HepG2 (cell line): ENCODE results near the gene KTN1. TPM values are rescaled to one million over a fixed set of nuclear protein-coding genes. Genes with fewer than 3 reads are reported as not detected.

Source experiments
- KDM3A ChIP-seq: IDR thresholded peaks from 2 replicates; pipeline ENCODE4 v1.6.1; 2018; ENCODE audit warnings: low read depth, missing compliant biosample characterization
- KDM6A ChIP-seq: IDR thresholded peaks from 2 replicates; pipeline ENCODE4 v1.6.1; 2016; ENCODE audit warnings: low read depth
- PITX1 ChIP-seq: sonication (generic); formaldehyde crosslinking; IDR thresholded peaks from 2 replicates; pipeline ENCODE4 v1.5.1; 2020; ENCODE audit warnings: mild to moderate bottlenecking, missing genetic modification reagents
- SP2 ChIP-seq: sonication (generic); formaldehyde crosslinking; IDR thresholded peaks from 2 replicates; pipeline ENCODE4 v1.5.1; 2020; ENCODE audit warnings: mild to moderate bottlenecking, missing genetic modification reagents
- SYNCRIP ChIP-seq: fragments of 200-400 bp; formaldehyde crosslinking; IDR thresholded peaks from 2 replicates; pipeline ENCODE4 v1.6.1; 2018; ENCODE audit warnings: mild to moderate bottlenecking, low read depth, low read length; ENCODE audit not compliant: insufficient read depth
- WIZ ChIP-seq: sonication (generic); formaldehyde crosslinking; IDR thresholded peaks from 2 replicates; pipeline ENCODE4 v1.5.1; 2020; ENCODE audit warnings: mild to moderate bottlenecking, missing genetic modification reagents
- XBP1 ChIP-seq: sonication (generic); formaldehyde crosslinking; IDR thresholded peaks from 2 replicates; pipeline ENCODE4 v1.5.0; 2020; ENCODE audit warnings: missing genetic modification reagents
- polyA plus RNA-seq, 8 experiments: library from polyadenylated mRNA; depleted of rRNA in 3 of 8; stranded (reverse) in 7 of 8; unstranded in 1 of 8; fragments of >200 nt; fragmentation: Illumina TruSeq in 4 of 8; extraction: Trizol in 4 of 8; gene quantifications; 2 replicates each; pipeline versions ENCODE4 v1.2.1 to v1.2.3, GENCODE V29; 2011 to 2016; ENCODE audit warnings: low read depth in 4 of 8, missing spikeins in 1 of 8, mixed read lengths in 1 of 8; ENCODE audit not compliant: insufficient read depth in 1 of 8
- total RNA-seq, 5 experiments: library from RNA; depleted of rRNA; stranded (reverse); fragments of >200 nt; fragmentation: Illumina TruSeq; extraction: Trizol; gene quantifications; 2 replicates each; pipeline ENCODE4 v1.2.3, GENCODE V29; 2016; ENCODE audit warnings: low read depth in 1 of 5
- TF ChIP-seq, protein P1 (sequence below): sonication (generic); formaldehyde crosslinking; IDR thresholded peaks from 2 replicates; pipeline ENCODE4 v1.4.0; 2020; ENCODE audit warnings: mild to moderate bottlenecking, missing genetic modification reagents
- TF ChIP-seq, protein P2 (sequence below): sonication (generic); formaldehyde crosslinking; IDR thresholded peaks from 2 replicates; pipeline ENCODE4 v1.5.1; 2020; ENCODE audit warnings: mild to moderate bottlenecking, missing genetic modification reagents, moderate library complexity

The KTN1 gene
- total and polyA plus RNA-seq, 2 of the 13 experiments (the other 11 are each of a cell fraction or from before 2014, with no cell fraction given) = 60.6 to 169 TPM

DNA sequence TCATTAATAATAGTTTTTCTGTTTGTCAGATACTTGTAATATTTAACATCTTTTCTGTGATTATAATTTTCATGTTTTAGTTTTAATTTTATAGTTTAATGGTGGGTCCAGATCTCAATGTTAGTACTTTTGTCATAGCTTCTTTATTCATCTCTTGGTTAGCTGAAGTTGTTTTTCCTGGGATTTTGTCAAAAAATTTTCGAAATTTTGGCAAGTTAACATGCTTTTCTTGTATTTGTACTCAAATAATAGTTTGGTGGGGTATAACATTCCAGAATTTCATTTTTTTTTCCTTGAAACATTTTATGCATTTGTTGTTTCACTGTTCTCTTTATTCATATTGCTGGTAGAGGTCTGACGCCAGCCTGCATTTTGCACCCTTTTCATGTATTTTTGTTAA, 45.5 kb downstream of the KTN1 start (continued):
- TF ChIP-seq, protein P1, sequence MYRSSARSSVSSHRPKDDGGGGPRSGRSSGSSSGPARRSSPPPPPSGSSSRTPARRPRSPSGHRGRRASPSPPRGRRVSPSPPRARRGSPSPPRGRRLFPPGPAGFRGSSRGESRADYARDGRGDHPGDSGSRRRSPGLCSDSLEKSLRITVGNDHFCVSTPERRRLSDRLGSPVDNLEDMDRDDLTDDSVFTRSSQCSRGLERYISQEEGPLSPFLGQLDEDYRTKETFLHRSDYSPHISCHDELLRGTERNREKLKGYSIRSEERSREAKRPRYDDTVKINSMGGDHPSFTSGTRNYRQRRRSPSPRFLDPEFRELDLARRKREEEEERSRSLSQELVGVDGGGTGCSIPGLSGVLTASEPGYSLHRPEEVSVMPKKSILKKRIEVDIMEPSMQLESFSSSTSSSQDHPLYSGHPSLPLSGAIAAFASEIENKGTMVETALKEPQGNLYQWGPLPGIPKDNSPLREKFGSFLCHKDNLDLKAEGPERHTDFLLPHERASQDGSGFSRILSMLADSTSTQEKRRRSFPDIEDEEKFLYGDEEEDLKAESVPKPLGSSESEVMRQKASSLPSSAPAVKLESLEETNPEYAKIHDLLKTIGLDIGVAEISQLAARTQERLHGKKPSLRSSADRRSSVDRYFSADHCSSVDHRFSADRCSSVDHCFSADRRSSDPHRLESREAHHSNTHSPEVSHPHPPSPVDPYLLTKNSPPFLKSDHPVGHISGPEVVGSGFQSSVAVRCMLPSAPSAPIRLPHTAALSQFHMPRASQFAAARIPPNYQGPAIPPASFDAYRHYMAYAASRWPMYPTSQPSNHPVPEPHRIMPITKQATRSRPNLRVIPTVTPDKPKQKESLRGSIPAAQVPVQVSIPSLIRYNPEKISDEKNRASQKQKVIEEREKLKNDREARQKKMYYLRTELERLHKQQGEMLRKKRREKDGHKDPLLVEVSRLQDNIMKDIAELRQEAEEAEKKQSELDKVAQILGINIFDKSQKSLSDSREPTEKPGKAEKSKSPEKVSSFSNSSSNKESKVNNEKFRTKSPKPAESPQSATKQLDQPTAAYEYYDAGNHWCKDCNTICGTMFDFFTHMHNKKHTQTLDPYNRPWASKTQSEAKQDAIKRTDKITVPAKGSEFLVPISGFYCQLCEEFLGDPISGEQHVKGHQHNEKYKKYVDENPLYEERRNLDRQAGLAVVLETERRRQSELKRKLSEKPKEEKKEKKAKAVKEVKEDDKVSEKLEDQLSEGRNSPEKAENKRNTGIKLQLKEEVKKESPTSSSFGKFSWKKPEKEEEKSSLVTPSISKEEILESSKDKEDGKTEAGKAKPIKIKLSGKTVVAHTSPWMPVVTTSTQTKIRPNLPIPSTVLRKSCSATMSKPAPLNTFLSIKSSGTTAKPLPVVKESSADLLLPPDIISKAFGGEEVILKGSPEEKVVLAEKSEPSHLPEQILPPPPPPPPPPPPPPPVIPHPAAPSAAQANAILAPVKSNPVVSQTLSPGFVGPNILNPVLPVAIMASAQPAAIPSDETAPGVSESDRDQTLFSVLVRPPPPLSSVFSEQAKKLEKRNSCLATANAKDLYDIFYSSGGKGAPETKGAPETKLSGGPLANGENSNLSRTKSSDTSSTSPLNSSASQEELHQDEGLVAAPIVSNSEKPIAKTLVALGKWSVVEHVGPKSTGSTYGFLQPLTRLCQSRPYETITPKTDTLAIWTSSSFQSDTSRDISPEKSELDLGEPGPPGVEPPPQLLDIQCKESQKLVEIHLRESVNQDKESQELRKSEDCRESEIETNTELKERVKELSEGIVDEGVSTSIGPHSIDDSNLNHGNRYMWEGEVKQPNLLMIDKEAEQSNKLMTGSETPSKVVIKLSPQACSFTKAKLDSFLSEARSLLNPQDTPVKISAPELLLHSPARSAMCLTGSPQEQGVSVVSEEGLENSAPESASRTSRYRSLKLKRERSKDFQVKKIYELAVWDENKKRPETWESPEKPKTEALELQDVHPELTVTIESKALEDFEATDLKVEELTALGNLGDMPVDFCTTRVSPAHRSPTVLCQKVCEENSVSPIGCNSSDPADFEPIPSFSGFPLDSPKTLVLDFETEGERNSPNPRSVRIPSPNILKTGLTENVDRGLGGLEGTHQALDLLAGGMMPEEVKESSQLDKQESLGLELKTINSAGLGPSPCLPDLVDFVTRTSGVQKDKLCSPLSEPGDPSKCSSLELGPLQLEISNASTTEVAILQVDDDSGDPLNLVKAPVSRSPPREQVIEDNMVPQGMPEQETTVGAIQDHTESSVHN = no peak
- TF ChIP-seq KDM3A (CRISPR knock-in tag) (no peak), SYNCRIP (no peak), SP2 (no peak), XBP1 (CRISPR knock-in tag) (no peak), WIZ (CRISPR knock-in tag) (no peak), PITX1 (CRISPR knock-in tag) (no peak), KDM6A (CRISPR knock-in tag) (no peak)
- TF ChIP-seq, protein P2, sequence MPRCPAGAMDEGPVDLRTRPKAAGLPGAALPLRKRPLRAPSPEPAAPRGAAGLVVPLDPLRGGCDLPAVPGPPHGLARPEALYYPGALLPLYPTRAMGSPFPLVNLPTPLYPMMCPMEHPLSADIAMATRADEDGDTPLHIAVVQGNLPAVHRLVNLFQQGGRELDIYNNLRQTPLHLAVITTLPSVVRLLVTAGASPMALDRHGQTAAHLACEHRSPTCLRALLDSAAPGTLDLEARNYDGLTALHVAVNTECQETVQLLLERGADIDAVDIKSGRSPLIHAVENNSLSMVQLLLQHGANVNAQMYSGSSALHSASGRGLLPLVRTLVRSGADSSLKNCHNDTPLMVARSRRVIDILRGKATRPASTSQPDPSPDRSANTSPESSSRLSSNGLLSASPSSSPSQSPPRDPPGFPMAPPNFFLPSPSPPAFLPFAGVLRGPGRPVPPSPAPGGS (CRISPR knock-in tag) = no peak
